CD14-positive monocyte (primary cell): ENCODE measurements around the gene SC5D. TPM values are rescaled to one million over a fixed set of nuclear protein-coding genes. Genes with fewer than 3 reads are reported as not detected.

Experiments
- DNase-seq, 3 donors: peaks; one replicate each; pipeline ENCODE4 v3.0.0-alpha.2; 2011 to 2022
- H2AFZ ChIP-seq: 2 replicates; pipeline ENCODE4 v1.6.0; 2012; ENCODE audit warnings: mild to moderate bottlenecking, low read depth, low read length, inconsistent platforms; ENCODE audit not compliant: insufficient read depth, poor library complexity, severe bottlenecking
- H3K27ac ChIP-seq, 2 donors: 1 replicate in 1 of 2; 2 replicates in 1 of 2; pipeline ENCODE4 v1.5.1; 2012 to 2013; ENCODE audit warnings: low read length in 2 of 2, control low read depth in 1 of 2, inconsistent platforms in 1 of 2, low read depth in 1 of 2, mild to moderate bottlenecking in 1 of 2
- H3K27me3 ChIP-seq, 2 donors: one replicate each; pipeline versions ENCODE4 v1.6.0 to v1.6.1; 2011 to 2013; ENCODE audit warnings: low read length in 2 of 2; ENCODE audit not compliant: control insufficient read depth in 2 of 2, insufficient read depth in 2 of 2
- H3K36me3 ChIP-seq, 2 donors: replicated peaks in 1 of 2; 1 replicate in 1 of 2; 2 replicates in 1 of 2; pipeline versions ENCODE4 v1.5.1 to v1.6.1; 2012 to 2013; ENCODE audit warnings: low read length in 2 of 2, control low read depth in 1 of 2, inconsistent platforms in 1 of 2, mild to moderate bottlenecking in 1 of 2; ENCODE audit not compliant: insufficient read depth in 2 of 2, control insufficient read depth in 1 of 2
- H3K4me1 ChIP-seq, 2 donors: 1 replicate in 1 of 2; 2 replicates in 1 of 2; pipeline versions ENCODE4 v1.5.1 to v1.6.1; 2012 to 2013; ENCODE audit warnings: low read length in 2 of 2, control low read depth in 1 of 2, inconsistent platforms in 1 of 2, mild to moderate bottlenecking in 1 of 2, moderate library complexity in 1 of 2; ENCODE audit not compliant: insufficient read depth in 2 of 2, control insufficient read depth in 1 of 2
- H3K4me2 ChIP-seq: replicated peaks from 2 replicates; pipeline ENCODE3; 2012; ENCODE audit warnings: low read length, moderate library complexity, mild to moderate bottlenecking; ENCODE audit not compliant: poor library complexity, severe bottlenecking; ENCODE audit errors: extremely low read depth
- H3K4me3 ChIP-seq, 3 experiments: fragments of 200-600 bp in 1 of 3; sonication (generic) in 1 of 3; replicated peaks in 1 of 3; 1 replicate in 2 of 3; 2 replicates in 1 of 3; pipeline ENCODE4 v1.5.1; 2011 to 2013; ENCODE audit warnings: low read length in 3 of 3, mild to moderate bottlenecking in 3 of 3, control low read depth in 2 of 3, low read depth in 2 of 3, inconsistent platforms in 1 of 3, moderate library complexity in 1 of 3
- H3K79me2 ChIP-seq: 2 replicates; pipeline ENCODE4 v1.6.0; 2012; ENCODE audit warnings: mild to moderate bottlenecking, control low read depth, inconsistent platforms, low read length, moderate library complexity; ENCODE audit not compliant: insufficient read depth
- H3K9ac ChIP-seq: 2 replicates; pipeline ENCODE4 v1.6.0; 2017; ENCODE audit warnings: low read length, mild to moderate bottlenecking; ENCODE audit not compliant: insufficient read depth, poor library complexity, severe bottlenecking
- H3K9me3 ChIP-seq, 2 donors: replicated peaks in 1 of 2; 1 replicate in 1 of 2; 2 replicates in 1 of 2; pipeline versions ENCODE4 v1.5.1 to v1.6.1; 2012 to 2013; ENCODE audit warnings: low read length in 2 of 2, control low read depth in 1 of 2; ENCODE audit not compliant: control insufficient read depth in 1 of 2, insufficient read depth in 1 of 2
- H4K20me1 ChIP-seq: 2 replicates; pipeline ENCODE4 v1.6.0; 2012; ENCODE audit warnings: mild to moderate bottlenecking, low read length, control low read depth, moderate library complexity; ENCODE audit not compliant: insufficient read depth
- H3K27ac Mint-ChIP-seq, 7 donors: one replicate each; pipeline ENCODE4 v1.8.0; 2020; ENCODE audit warnings: mild to moderate bottlenecking in 7 of 7, mixed read lengths in 7 of 7, moderate library complexity in 6 of 7, inconsistent platforms in 2 of 7
- H3K27me3 Mint-ChIP-seq, 3 donors: one replicate each; pipeline ENCODE4 v1.8.0; 2021 to 2022; ENCODE audit warnings: low read depth in 3 of 3, mild to moderate bottlenecking in 3 of 3, mixed read lengths in 3 of 3, moderate library complexity in 3 of 3, inconsistent platforms in 1 of 3
- H3K36me3 Mint-ChIP-seq, 2 donors: one replicate each; pipeline ENCODE4 v1.8.0; 2020; ENCODE audit warnings: mixed read lengths in 2 of 2, inconsistent platforms in 1 of 2, mild to moderate bottlenecking in 1 of 2
- H3K4me1 Mint-ChIP-seq: one replicate; pipeline ENCODE4 v1.8.0; 2020; ENCODE audit warnings: mild to moderate bottlenecking, mixed read lengths
- H3K4me3 Mint-ChIP-seq, 2 donors: one replicate each; pipeline ENCODE4 v1.8.0; 2020; ENCODE audit warnings: mild to moderate bottlenecking in 2 of 2, mixed read lengths in 2 of 2, moderate library complexity in 1 of 2
- H3K9me3 Mint-ChIP-seq, 7 donors: one replicate each; pipeline ENCODE4 v1.8.0; 2020 to 2022; ENCODE audit warnings: mixed read lengths in 7 of 7, mild to moderate bottlenecking in 6 of 7, moderate library complexity in 6 of 7, inconsistent platforms in 2 of 7
- CTCF ChIP-seq: fragments of 200-600 bp; IDR thresholded peaks from one replicate; pipeline ENCODE4 v1.8.0; 2022; ENCODE audit warnings: antibody characterized with exemption, mild to moderate bottlenecking
- WGBS: methylation state at CpG from one replicate; pipeline ENCODE4 v1.1.5; 2013; ENCODE audit warnings: missing lambda C conversion rate; ENCODE audit not compliant: insufficient coverage; 5-methylcytosine and 5-hydroxymethylcytosine counted together
- intact Hi-C, 2 donors: fragments of 100-400 bp; cut with micrococcal nuclease; formaldehyde crosslinking; loops; one replicate each; pipeline versions ENCODE4 v1.15.0 to v1.15.1; 2023
- polyA plus RNA-seq, 3 donors: library from polyadenylated mRNA; depleted of rRNA in 1 of 3; unstranded in 2 of 3; stranded (reverse) in 1 of 3; fragments of 300-500 nt in 2 of 3; fragments of >200 nt in 1 of 3; fragmentation: Illumina TruSeq in 2 of 3; gene quantifications; 1 replicate in 2 of 3; 2 replicates in 1 of 3; pipeline ENCODE4 v1.2.3, GENCODE V29; 2012 to 2021

SC5D gene
- polyA plus RNA-seq, 3 donors: 6.4 to 8.3 (median 8.3) TPM

- H3K4me1 ChIP-seq: no peaks in the 10 kb centered on the region
- no peak overlapping the region for H2AFZ ChIP-seq
- H3K9me3 Mint-ChIP-seq: peaks cover 0 to 2% (median 0%) of the 10 kb centered on the region in 7 donors
- H3K4me1 Mint-ChIP-seq: no peaks in the 10 kb centered on the region
- intact Hi-C loops: no loop called here
- H3K27ac Mint-ChIP-seq: no peak overlapping the region
- no peaks in the 10 kb centered on the region for H3K79me2 ChIP-seq
- no peaks in the 10 kb centered on the region for H3K27me3 ChIP-seq
- no peak for TF ChIP-seq CTCF
- peaks cover 0 to 2% (median 0%) of the 10 kb centered on the region in 3 donors for H3K27me3 Mint-ChIP-seq
- no peak overlapping the region for H3K27ac ChIP-seq
- no peaks in the 10 kb centered on the region for H3K36me3 ChIP-seq
- no peak overlapping the region for H3K4me3 Mint-ChIP-seq
- WGBS: 96% methylated on average over 3 of the region's 5 CpGs
- no peak overlapping the region for H3K4me2 ChIP-seq
- no peak overlapping the region for H3K9ac ChIP-seq
- H3K36me3 Mint-ChIP-seq: no peaks in the 10 kb centered on the region
- no peaks in the 10 kb centered on the region for H4K20me1 ChIP-seq
- DNase-seq: no peak
- H3K9me3 ChIP-seq: no peaks in the 10 kb centered on the region
- H3K4me3 ChIP-seq: no peak overlapping the region
These were observed 55.2 kb downstream of the SC5D start for GRCh38 chr11:121347813-121348212.

GRCh38 chr11:121348220-121348875 lies 55.8 kb downstream of the SC5D start:
- Histone ChIP-seq H3K4me1 (no peaks in the 10 kb centered on the region), H2AFZ (no peak overlapping the region), H3K9me3 (no peaks in the 10 kb centered on the region), H4K20me1 (no peaks in the 10 kb centered on the region), H3K27me3 (no peaks in the 10 kb centered on the region), H3K4me3 (no peak overlapping the region), H3K27ac (no peak overlapping the region), H3K79me2 (no peaks in the 10 kb centered on the region), H3K36me3 (no peaks in the 10 kb centered on the region), H3K4me2 (no peak overlapping the region), H3K9ac (no peak overlapping the region)
- H3K27ac Mint-ChIP-seq: no peak overlapping the region
- H3K4me1 Mint-ChIP-seq: no peaks in the 10 kb centered on the region
- no peak for TF ChIP-seq CTCF
- 94% methylated on average over 2 of the region's 7 CpGs for WGBS
- peaks cover 0 to 2% (median 0%) of the 10 kb centered on the region in 7 donors for H3K9me3 Mint-ChIP-seq
- H3K4me3 Mint-ChIP-seq: no peak overlapping the region
- peaks cover 1 to 2% (median 2%) of the 10 kb centered on the region in 3 donors for H3K27me3 Mint-ChIP-seq
- intact Hi-C loops: no loop called here
- H3K36me3 Mint-ChIP-seq: no peaks in the 10 kb centered on the region
- DNase-seq: no peak
